GM19455 (cell line): Measurements from ENCODE around the gene ZNF444.
"Not testable (repeated sequence)": the region's sequence is repeated elsewhere in the genome, so short reads cannot be mapped to it uniquely, and the experiment has no call there.

ENCODE experiments used
- ATAC-seq: cut with Tn5 transposase; IDR thresholded peaks from one replicate; pipeline ENCODE4 v1.9.1; 2021; ENCODE audit not compliant: unreplicated experiment

ZNF444 gene

GRCh38 chr19:56175861-56176307 is 34.8 kb downstream of the ZNF444 start, which contains the start of gene GALP:
Gene GALP, plus strand, starts transcription at chr19:56176008. Its CDS starts 1,101 bp downstream, at chr19:56177109.
- ATAC-seq = not testable (repeated sequence)

- not testable (repeated sequence) for ATAC-seq
These were observed 35.2 kb downstream of the ZNF444 start for GRCh38 chr19:56176310-56176709.

- no peak for ATAC-seq
These were observed 35.8 kb downstream of the ZNF444 start for GRCh38 chr19:56176881-56177280.

- ATAC-seq = no peak
These were observed 36.6 kb downstream of the ZNF444 start for GRCh38 chr19:56177564-56178243.

- ATAC-seq = no peak
These were observed 48.7 kb downstream of the ZNF444 start for GRCh38 chr19:56189785-56190184.

GRCh38 chr19:56191115-56191514 is 50.0 kb downstream of the ZNF444 start:
- ATAC-seq = no peak

GRCh38 chr19:56191711-56192110 is 50.6 kb downstream of the ZNF444 start:
- no peak for ATAC-seq

GRCh38 chr19:56193981-56194640 is 53.0 kb downstream of the ZNF444 start:
- ATAC-seq = no peak

- ATAC-seq = not testable (repeated sequence)
These were observed 56.6 kb downstream of the ZNF444 start, which contains the start of gene ZSCAN5B for GRCh38 chr19:56197646-56198045. Gene ZSCAN5B, minus strand, starts transcription at chr19:56197783. Its CDS starts 4,731 bp downstream, at chr19:56193052.

GRCh38 chr19:56199687-56200086 is 58.6 kb downstream of the ZNF444 start:
- no peak for ATAC-seq

- no peak for ATAC-seq
These were observed 60.9 kb downstream of the ZNF444 start, which contains the start of gene ZSCAN5C for GRCh38 chr19:56201973-56202372. Gene ZSCAN5C, plus strand, starts transcription at chr19:56202273. Its CDS starts 3,641 bp downstream, at chr19:56205914.

GRCh38 chr19:56207581-56207980 is 66.5 kb downstream of the ZNF444 start:
- ATAC-seq = not testable (repeated sequence)

GRCh38 chr19:56209091-56209490 is 68.0 kb downstream of the ZNF444 start:
- no peak for ATAC-seq

GRCh38 chr19:56210036-56210435 is 68.9 kb downstream of the ZNF444 start:
- not testable (repeated sequence) for ATAC-seq
